Uterus (tissue), 2 donors: ENCODE data around the gene CDKAL1.

Experiments used
- POLR2A ChIP-seq, 2 donors: fragments of 450-650 bp; IDR thresholded peaks; one replicate each; pipeline ENCODE4 v1.6.1; 2016; ENCODE audit warnings: antibody characterized with exemption in 2 of 2, mild to moderate bottlenecking in 1 of 2, moderate library complexity in 1 of 2
- TF ChIP-seq, protein P1 (sequence below), 4 experiments: fragments of 200-600 bp in 2 of 4; fragments of 450-650 bp in 2 of 4; sonication (generic) in 2 of 4; IDR thresholded peaks; one replicate each; pipeline ENCODE4 v1.5.1; 2016 to 2019; ENCODE audit warnings: antibody characterized with exemption in 4 of 4, mild to moderate bottlenecking in 2 of 4, moderate library complexity in 1 of 4

DNA sequence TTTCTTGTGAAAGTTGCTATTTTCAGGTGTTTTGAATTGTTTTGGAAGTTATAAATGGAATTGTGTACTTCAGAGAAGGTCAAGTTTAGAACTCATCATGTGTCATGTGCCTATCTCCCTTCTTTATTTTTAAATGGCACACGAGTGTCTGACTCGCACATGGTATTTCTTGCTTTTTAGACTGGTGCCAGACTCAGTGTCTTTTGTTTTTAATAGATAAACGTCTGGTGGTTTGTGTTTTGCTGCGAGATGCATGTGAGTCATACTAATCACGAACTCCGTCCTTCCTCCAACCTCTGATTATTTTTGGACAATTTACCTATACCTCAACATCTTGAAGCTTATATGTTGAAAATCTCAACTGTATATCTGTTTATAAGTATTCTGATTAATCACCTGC is 292.1 kb downstream of the CDKAL1 start:
- TF ChIP-seq, protein P1, sequence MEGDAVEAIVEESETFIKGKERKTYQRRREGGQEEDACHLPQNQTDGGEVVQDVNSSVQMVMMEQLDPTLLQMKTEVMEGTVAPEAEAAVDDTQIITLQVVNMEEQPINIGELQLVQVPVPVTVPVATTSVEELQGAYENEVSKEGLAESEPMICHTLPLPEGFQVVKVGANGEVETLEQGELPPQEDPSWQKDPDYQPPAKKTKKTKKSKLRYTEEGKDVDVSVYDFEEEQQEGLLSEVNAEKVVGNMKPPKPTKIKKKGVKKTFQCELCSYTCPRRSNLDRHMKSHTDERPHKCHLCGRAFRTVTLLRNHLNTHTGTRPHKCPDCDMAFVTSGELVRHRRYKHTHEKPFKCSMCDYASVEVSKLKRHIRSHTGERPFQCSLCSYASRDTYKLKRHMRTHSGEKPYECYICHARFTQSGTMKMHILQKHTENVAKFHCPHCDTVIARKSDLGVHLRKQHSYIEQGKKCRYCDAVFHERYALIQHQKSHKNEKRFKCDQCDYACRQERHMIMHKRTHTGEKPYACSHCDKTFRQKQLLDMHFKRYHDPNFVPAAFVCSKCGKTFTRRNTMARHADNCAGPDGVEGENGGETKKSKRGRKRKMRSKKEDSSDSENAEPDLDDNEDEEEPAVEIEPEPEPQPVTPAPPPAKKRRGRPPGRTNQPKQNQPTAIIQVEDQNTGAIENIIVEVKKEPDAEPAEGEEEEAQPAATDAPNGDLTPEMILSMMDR (IDR thresholded peaks at IDR 0.05): no peak
- TF ChIP-seq POLR2A (IDR thresholded peaks at IDR 0.05): no peak
